Aortic smooth muscle cell (primary cell): ENCODE results near the gene RARS2. TPM values are rescaled to one million over a fixed set of nuclear protein-coding genes. Genes with fewer than 3 reads are reported as not detected.

Source experiments
- total RNA-seq: library from RNA; depleted of rRNA; stranded (reverse); fragments of >200 nt; gene quantifications from 2 replicates; pipeline ENCODE4 v1.2.3, GENCODE V29; 2014

The RARS2 gene
- 47.3 and 47.6 TPM in 2 replicates for total RNA-seq

GRCh38 chr6:87589693-87590416 lies at the start of gene RARS2, which contains the start of gene ORC3:
Gene RARS2 (minus strand): TSS chr6:87589987. CDS start chr6:87589957, 30 bp downstream.
Gene ORC3 (plus strand): TSS chr6:87590135. CDS start chr6:87590169, 34 bp downstream.

GRCh38 chr6:87472525-87473418 lies 117.0 kb downstream of the RARS2 start, which contains the start of gene SLC35A1:
Gene SLC35A1 (plus strand): TSS chr6:87472974. CDS start chr6:87473004, 30 bp downstream.

Other genes starting within 250 kb of the RARS2 start
- gene C6orf163, start 245.2 kb downstream of the RARS2 start, total RNA-seq: 1.5 and 2.1 TPM in 2 replicates
- 0.31 and 0.79 TPM in 2 replicates for gene CFAP206, start 182.0 kb downstream of the RARS2 start, total RNA-seq
- 15.7 and 18.4 TPM in 2 replicates for gene SLC35A1, start 117.0 kb downstream of the RARS2 start, total RNA-seq
- 24.0 and 25.9 TPM in 2 replicates for gene ORC3, start 148 bp upstream of the RARS2 start, total RNA-seq
- 11.5 and 12.5 TPM in 2 replicates for gene AKIRIN2, start 112.2 kb upstream of the RARS2 start, total RNA-seq